H1 (cell line): ENCODE measurements around the gene GLCE. TPM values are rescaled to one million over a fixed set of nuclear protein-coding genes. Genes with fewer than 3 reads are reported as not detected.

Source experiments
- CTCF ChIA-PET: fragments of 300-600 bp; sonication (Branson Sonifier 250); formaldehyde crosslinking; loops from one replicate; lab custom pipeline; 2021; ENCODE audit not compliant: partially characterized antibody; lab: Charles Lee
- POLR2A ChIA-PET: fragments of 300-600 bp; sonication (Branson Sonifier 250); formaldehyde crosslinking; loops from one replicate; lab custom pipeline; 2021; ENCODE audit warnings: inconsistent platforms; ENCODE audit not compliant: partially characterized antibody; lab: Charles Lee
- DNase-seq, 2 experiments: peaks; one replicate each; pipeline versions ENCODE4 v3.0.0 to v3.0.0-alpha.2; 2010 to 2022; ENCODE audit warnings: low spot score in 2 of 2, low read depth in 1 of 2, mixed read lengths in 1 of 2
- FAIRE-seq: peaks from 2 replicates; lab custom pipeline; 2011; peaks lifted over from hg19 to GRCh38; lab: Jason Lieb, UNC
- H2AFZ ChIP-seq: 2 replicates; pipeline ENCODE4 v1.8.1; 2012; ENCODE audit warnings: low read length, inconsistent platforms
- H2AK5ac ChIP-seq: 2 replicates; pipeline ENCODE4 v1.6.1; 2013; ENCODE audit warnings: low read depth, low read length
- H2BK120ac ChIP-seq: replicated peaks from 2 replicates; pipeline ENCODE3; 2013; ENCODE audit warnings: low read depth, low read length, inconsistent platforms
- H2BK12ac ChIP-seq: 2 replicates; pipeline ENCODE4 v1.6.1; 2013; ENCODE audit warnings: low read depth, low read length
- H2BK15ac ChIP-seq: 2 replicates; pipeline ENCODE4 v1.6.1; 2013; ENCODE audit warnings: low read length
- H2BK20ac ChIP-seq: 2 replicates; pipeline ENCODE4 v1.6.1; 2013; ENCODE audit warnings: low read length
- H2BK5ac ChIP-seq: 2 replicates; pipeline ENCODE4 v1.6.1; 2013; ENCODE audit warnings: low read depth, low read length
- H3K14ac ChIP-seq: 2 replicates; pipeline ENCODE4 v1.6.1; 2013; ENCODE audit warnings: inconsistent platforms; ENCODE audit not compliant: insufficient read length
- H3K18ac ChIP-seq: 2 replicates; pipeline ENCODE4 v1.6.1; 2013; ENCODE audit warnings: low read length; ENCODE audit errors: extremely low read depth
- H3K23ac ChIP-seq: 2 replicates; pipeline ENCODE4 v1.6.1; 2013; ENCODE audit warnings: inconsistent platforms; ENCODE audit not compliant: insufficient read length
- H3K23me2 ChIP-seq: 2 replicates; pipeline ENCODE4 v1.6.1; 2013; ENCODE audit warnings: low read depth, low read length
- H3K27ac ChIP-seq: 2 replicates; pipeline ENCODE4 v1.6.1; 2011; ENCODE audit warnings: low read depth, low read length, inconsistent platforms
- H3K27me3 ChIP-seq, 4 experiments: replicated peaks in 1 of 4; 1 replicate in 1 of 4; 2 replicates in 3 of 4; pipeline versions ENCODE4 v1.6.1 to v1.8.1; 2011 to 2013; ENCODE audit warnings: low read length in 3 of 4, mild to moderate bottlenecking in 3 of 4, inconsistent platforms in 2 of 4, mixed read lengths in 2 of 4, moderate library complexity in 1 of 4; ENCODE audit not compliant: control insufficient read depth in 3 of 4, insufficient read depth in 3 of 4; ENCODE audit errors: extremely low read depth in 1 of 4
- H3K36me3 ChIP-seq, 4 experiments: 2 replicates each; pipeline versions ENCODE4 v1.6.1 to v1.8.1; 2011 to 2013; ENCODE audit warnings: mild to moderate bottlenecking in 4 of 4, low read length in 3 of 4, moderate library complexity in 2 of 4, control low read depth in 1 of 4, inconsistent platforms in 1 of 4; ENCODE audit not compliant: insufficient read depth in 4 of 4, control insufficient read depth in 2 of 4
- H3K4ac ChIP-seq: replicated peaks from 2 replicates; pipeline ENCODE3; 2013; ENCODE audit warnings: low read length, low read depth, mixed read lengths, inconsistent platforms; ENCODE audit not compliant: insufficient read length
- H3K4me1 ChIP-seq, 4 experiments: replicated peaks in 1 of 4; 1 replicate in 1 of 4; 2 replicates in 3 of 4; pipeline versions ENCODE4 v1.6.1 to v1.8.1; 2011 to 2013; ENCODE audit warnings: low read length in 3 of 4, inconsistent platforms in 2 of 4, mixed read lengths in 1 of 4; ENCODE audit not compliant: insufficient read depth in 4 of 4, control insufficient read depth in 3 of 4
- H3K4me2 ChIP-seq, 2 experiments: 2 replicates each; pipeline versions ENCODE4 v1.6.1 to v1.8.1; 2011 to 2013; ENCODE audit warnings: low read depth in 2 of 2, low read length in 2 of 2, control low read depth in 1 of 2, inconsistent platforms in 1 of 2, mild to moderate bottlenecking in 1 of 2; ENCODE audit not compliant: insufficient read depth in 1 of 2
- H3K4me3 ChIP-seq, 4 experiments: fragments of 200-600, 300-600 bp in 1 of 4; sonication (generic), shearing (Covaris generic), sonication (Bioruptor Twin) in 1 of 4; 2 replicates each; pipeline versions ENCODE4 v1.5.1 to v1.8.1; 2011 to 2016; ENCODE audit warnings: low read length in 4 of 4, low read depth in 3 of 4, control low read depth in 2 of 4, inconsistent platforms in 2 of 4, mild to moderate bottlenecking in 2 of 4, mixed read lengths in 1 of 4, moderate library complexity in 1 of 4; ENCODE audit not compliant: insufficient read depth in 2 of 4; ENCODE audit errors: extremely low read depth in 1 of 4
- H3K56ac ChIP-seq: replicated peaks from 2 replicates; pipeline ENCODE3; 2013; ENCODE audit warnings: low read depth, mild to moderate bottlenecking, mixed read lengths, low read length, inconsistent platforms; ENCODE audit not compliant: insufficient read length
- H3K79me1 ChIP-seq: 2 replicates; pipeline ENCODE4 v1.6.1; 2013; ENCODE audit warnings: low read depth, low read length, control low read depth
- H3K79me2 ChIP-seq, 2 experiments: 2 replicates each; pipeline versions ENCODE4 v1.6.1 to v1.8.1; 2012 to 2013; ENCODE audit warnings: low read length in 2 of 2, mild to moderate bottlenecking in 2 of 2, inconsistent platforms in 1 of 2; ENCODE audit not compliant: insufficient read depth in 2 of 2, control insufficient read depth in 1 of 2
- H3K9ac ChIP-seq, 4 experiments: replicated peaks in 1 of 4; 1 replicate in 1 of 4; 2 replicates in 3 of 4; pipeline versions ENCODE4 v1.6.1 to v1.8.1; 2011 to 2013; ENCODE audit warnings: low read depth in 3 of 4, low read length in 3 of 4, control low read depth in 2 of 4, mild to moderate bottlenecking in 2 of 4, moderate library complexity in 2 of 4, inconsistent platforms in 1 of 4; ENCODE audit errors: extremely low read depth in 1 of 4
- H3K9me3 ChIP-seq, 2 experiments: 2 replicates each; pipeline versions ENCODE4 v1.6.1 to v1.8.1; 2012 to 2013; ENCODE audit warnings: mild to moderate bottlenecking in 2 of 2, moderate library complexity in 2 of 2, control low read depth in 1 of 2, inconsistent platforms in 1 of 2, low read depth in 1 of 2, low read length in 1 of 2, mixed read lengths in 1 of 2; ENCODE audit not compliant: insufficient read depth in 2 of 2
- H4K20me1 ChIP-seq, 2 experiments: replicated peaks in 1 of 2; 2 replicates each; pipeline versions ENCODE3 to v1.8.1; 2011 to 2013; ENCODE audit warnings: inconsistent platforms in 2 of 2, low read length in 2 of 2, mild to moderate bottlenecking in 1 of 2; ENCODE audit not compliant: insufficient read depth in 2 of 2, control insufficient read depth in 1 of 2
- H4K5ac ChIP-seq: 2 replicates; pipeline ENCODE4 v1.6.1; 2013; ENCODE audit warnings: low read length, low read depth, mixed read lengths, inconsistent platforms; ENCODE audit not compliant: insufficient read length
- H4K8ac ChIP-seq: 2 replicates; pipeline ENCODE4 v1.8.0; 2013; ENCODE audit warnings: mild to moderate bottlenecking, moderate library complexity, low read length, inconsistent platforms; ENCODE audit not compliant: insufficient read depth; ENCODE audit errors: extremely low read depth
- H4K91ac ChIP-seq: replicated peaks from 2 replicates; pipeline ENCODE3; 2013; ENCODE audit warnings: low read length, mixed read lengths, inconsistent platforms; ENCODE audit not compliant: insufficient read length
- CBX5 ChIP-seq: fragments of 300-800, 300-1000 bp; sonication (generic); IDR thresholded peaks from 2 replicates; pipeline ENCODE4 v1.7.1; 2016; ENCODE audit warnings: antibody characterized with exemption, low read length, low read depth
- CBX8 ChIP-seq: fragments of 300-800, 300-1000 bp; sonication (generic); IDR thresholded peaks from 2 replicates; pipeline ENCODE4 v1.7.1; 2016; ENCODE audit warnings: low read depth, low read length, borderline replicate concordance
- FOSL1 ChIP-seq: IDR thresholded peaks from 2 replicates; pipeline ENCODE4 v1.6.1; 2011; ENCODE audit warnings: mild to moderate bottlenecking, low read depth, low read length, moderate library complexity; ENCODE audit not compliant: insufficient read depth
- JUN ChIP-seq: IDR thresholded peaks from 2 replicates; pipeline ENCODE4 v1.6.1; 2011; ENCODE audit warnings: low read depth, mild to moderate bottlenecking, improper control_type of control experiment, low read length
- KDM4A ChIP-seq: IDR thresholded peaks from one replicate; pipeline ENCODE4 v1.7.1; 2012; ENCODE audit warnings: low read depth, mild to moderate bottlenecking, moderate library complexity, low read length, inconsistent platforms; ENCODE audit not compliant: severe bottlenecking
- POLR2A ChIP-seq, 2 experiments: IDR thresholded peaks; 1 replicate in 1 of 2; 2 replicates in 1 of 2; pipeline ENCODE4 v1.6.1; 2011; ENCODE audit warnings: low read depth in 2 of 2, low read length in 2 of 2, mild to moderate bottlenecking in 2 of 2; ENCODE audit errors: control extremely low read depth in 1 of 2
- SIX5 ChIP-seq: IDR thresholded peaks from 2 replicates; pipeline ENCODE4 v1.6.1; 2011; ENCODE audit warnings: mild to moderate bottlenecking, low read depth, low read length
- TAF7 ChIP-seq: optimal IDR thresholded peaks from 2 replicates; pipeline ENCODE3; 2011; ENCODE audit warnings: low read depth, mild to moderate bottlenecking, inconsistent platforms, low read length, moderate library complexity, borderline replicate concordance
- WGBS, 2 experiments: shearing (Covaris generic) in 1 of 2; methylation state at CpG; one replicate each; pipeline versions ENCODE4 v1.1.6 to v1.1.7; 2013 to 2015; ENCODE audit warnings: low lambda C conversion rate in 2 of 2, mixed read lengths in 2 of 2, inconsistent platforms in 1 of 2, low coverage in 1 of 2, missing lambda C conversion rate in 1 of 2; ENCODE audit not compliant: insufficient replicate concordance in 2 of 2, insufficient coverage in 1 of 2, insufficient read length in 1 of 2; ENCODE audit errors: extremely low coverage in 1 of 2, missing lambda C conversion rate in 1 of 2; 5-methylcytosine and 5-hydroxymethylcytosine counted together
- polyA plus RNA-seq, 7 experiments: library from polyadenylated mRNA; depleted of rRNA in 3 of 7; stranded (reverse) in 5 of 7; unstranded in 2 of 7; fragments of >200 nt in 5 of 7; fragments of 200-250 nt in 2 of 7; gene quantifications; 1 replicate in 5 of 7; 2 replicates in 1 of 7; 4 replicates in 1 of 7; pipeline versions ENCODE4 v1.2.1 to v1.2.3, GENCODE V29; 2011 to 2013; ENCODE audit warnings: missing spikeins in 2 of 7, mixed read lengths in 2 of 7
- total RNA-seq: library from RNA; stranded (reverse); fragmentation: NEBNext Ultra II Directional; extraction: Animal tissue kit (Norgen Biotek cat#: 25700); gene quantifications from 2 replicates; pipeline ENCODE4 v1.2.1, GENCODE V29; 2021
- TF ChIP-seq, protein P1 (sequence below): IDR thresholded peaks from 2 replicates; pipeline ENCODE4 v1.6.1; 2011; ENCODE audit warnings: low read length, improper control_type of control experiment

The GLCE gene
- total and polyA plus RNA-seq, 2 of the 8 experiments (the other 6 are each of a cell fraction or from before 2014, with no cell fraction given) = 17.1 to 22.7 TPM

DNA sequence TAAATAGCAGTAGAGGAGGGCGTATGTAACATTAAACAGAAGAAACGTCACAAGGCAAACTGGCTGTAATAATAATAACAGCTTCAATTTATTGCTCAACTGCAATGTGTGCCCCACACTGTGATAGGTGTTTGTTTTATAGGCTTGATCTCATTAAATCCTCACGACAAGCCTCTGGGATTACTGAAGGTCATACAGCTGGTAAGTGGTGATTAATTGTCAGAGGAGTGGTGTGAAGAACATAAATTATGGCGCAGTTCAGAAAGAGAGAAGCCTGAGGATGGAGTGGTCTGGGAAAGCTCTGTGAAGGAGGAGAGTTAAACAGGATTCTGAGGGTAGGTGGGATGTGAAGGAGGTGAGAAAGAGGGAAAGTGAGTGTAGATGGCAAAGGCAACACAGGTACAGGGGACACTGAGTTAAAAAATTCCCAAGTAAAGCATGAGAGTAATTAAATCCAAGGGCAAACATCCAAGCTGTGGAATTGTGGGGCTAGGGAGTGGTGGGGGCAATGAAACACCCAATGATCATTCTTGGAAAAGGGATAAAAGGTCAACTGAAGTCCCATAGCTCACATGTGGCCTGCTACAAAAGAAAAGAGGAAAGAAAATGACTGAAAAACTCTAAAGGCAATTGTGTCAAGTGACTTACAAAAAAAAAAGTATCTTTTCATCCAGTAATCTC is 16.5 kb upstream of the GLCE start:
- Histone ChIP-seq H3K27me3 (no peaks in the 10 kb centered on the region; a peak in 1 of 7 replicates), H3K4me1 (peaks cover 0 to 6% (median 3%) of the 10 kb centered on the region in 4 experiments; a peak in 4 of 7 replicates), H3K79me2 (no peaks in the 10 kb centered on the region), H2AFZ (no peak overlapping the region), H4K20me1 (no peaks in the 10 kb centered on the region), H2BK20ac (no peak overlapping the region), H3K23me2 (no peaks in the 10 kb centered on the region; the same call in 1 of the 2 replicates), H2BK12ac (no peak overlapping the region), H3K23ac (no peak overlapping the region), H3K79me1 (no peaks in the 10 kb centered on the region), H4K8ac (no peak overlapping the region), H3K4me3 (no peak overlapping the region), H4K91ac (no peak overlapping the region), H3K14ac (no peak overlapping the region), H3K4ac (no peak overlapping the region), H2BK5ac (no peak overlapping the region), H3K36me3 (no peaks in the 10 kb centered on the region), H2BK15ac (no peak overlapping the region), H3K18ac (no peak overlapping the region), H2AK5ac (no peak overlapping the region), H3K4me2 (no peak overlapping the region), H2BK120ac (no peak overlapping the region), H3K9ac (no peak overlapping the region), H3K27ac (no peak overlapping the region), H3K56ac (no peak overlapping the region), H3K9me3 (no peaks in the 10 kb centered on the region), H4K5ac (no peak overlapping the region)
- POLR2A ChIA-PET = interaction anchor here (0.8 to 2.2 kb wide), 3 partner anchors 13 to 54 kb away, joined by 3 to 4 read pairs (median 3); partner anchors contain the start of gene GLCE
- TF ChIP-seq POLR2A (IDR thresholded peaks at IDR 0.05; ENCODE audit: control extremely low read depth in 1 of 2, low read depth in 2 of 2, low read length in 2 of 2) (no peak), SIX5 (no peak), FOSL1 (no peak), CBX5 (no peak), KDM4A (no peak), TAF7 (no peak), JUN (no peak), CBX8 (no peak)
- TF ChIP-seq, protein P1, sequence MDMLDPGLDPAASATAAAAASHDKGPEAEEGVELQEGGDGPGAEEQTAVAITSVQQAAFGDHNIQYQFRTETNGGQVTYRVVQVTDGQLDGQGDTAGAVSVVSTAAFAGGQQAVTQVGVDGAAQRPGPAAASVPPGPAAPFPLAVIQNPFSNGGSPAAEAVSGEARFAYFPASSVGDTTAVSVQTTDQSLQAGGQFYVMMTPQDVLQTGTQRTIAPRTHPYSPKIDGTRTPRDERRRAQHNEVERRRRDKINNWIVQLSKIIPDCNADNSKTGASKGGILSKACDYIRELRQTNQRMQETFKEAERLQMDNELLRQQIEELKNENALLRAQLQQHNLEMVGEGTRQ = no peak
- 84% methylated on average over 4 of the region's 4 CpGs; no CpG with 5 or more reads in 1 of the 2 experiments for WGBS, 2 experiments
- DNase-seq = no peak
- CTCF ChIA-PET = interaction anchor here (1.1 to 1.3 kb wide), 3 partner anchors 81 to 121 kb away, joined by 3 to 4 read pairs (median 4); no protein-coding TSS in a partner anchor
- no peak for FAIRE-seq
